Mesothelial cell of epicardium (in vitro differentiated cells): ENCODE data around the gene MYO18A. TPM values are rescaled to one million over a fixed set of nuclear protein-coding genes. Genes with fewer than 3 reads are reported as not detected.
A peak's percentile ranks its signal among the peaks of the same experiment; 100 is the strongest.

Experiments
- DNase-seq, 2 experiments: peaks; one replicate each; pipeline ENCODE4 v3.0.0; 2021; ENCODE audit warnings: low spot score in 2 of 2; ENCODE audit not compliant: unreplicated experiment in 2 of 2
- H3K27ac Mint-ChIP-seq: 2 replicates; pipeline ENCODE4 v1.8.0; 2021; ENCODE audit warnings: mixed read lengths
- H3K27me3 Mint-ChIP-seq: 2 replicates; pipeline ENCODE4 v1.8.0; 2021; ENCODE audit warnings: low read depth, mixed read lengths
- H3K36me3 Mint-ChIP-seq: 2 replicates; pipeline ENCODE4 v1.8.0; 2021; ENCODE audit warnings: mixed read lengths
- H3K4me1 Mint-ChIP-seq: 2 replicates; pipeline ENCODE4 v1.8.0; 2021; ENCODE audit warnings: mixed read lengths
- H3K4me3 Mint-ChIP-seq: 2 replicates; pipeline ENCODE4 v1.8.0; 2021; ENCODE audit warnings: mild to moderate bottlenecking, moderate library complexity, mixed read lengths
- H3K9me3 Mint-ChIP-seq: 2 replicates; pipeline ENCODE4 v1.8.0; 2021; ENCODE audit warnings: mixed read lengths
- total RNA-seq: library from RNA; stranded (reverse); gene quantifications from 3 replicates; pipeline ENCODE4 v1.2.1, GENCODE V29; 2021
- TF ChIP-seq, protein P1 (sequence below): fragments of 200-600 bp; sonication (generic); IDR thresholded peaks from one replicate; pipeline ENCODE4 v1.5.0; 2021; ENCODE audit warnings: antibody characterized with exemption; ENCODE audit not compliant: unreplicated experiment

MYO18A gene
- total RNA-seq, 1 donor from 2014 or later, result 58.4 TPM

DNA sequence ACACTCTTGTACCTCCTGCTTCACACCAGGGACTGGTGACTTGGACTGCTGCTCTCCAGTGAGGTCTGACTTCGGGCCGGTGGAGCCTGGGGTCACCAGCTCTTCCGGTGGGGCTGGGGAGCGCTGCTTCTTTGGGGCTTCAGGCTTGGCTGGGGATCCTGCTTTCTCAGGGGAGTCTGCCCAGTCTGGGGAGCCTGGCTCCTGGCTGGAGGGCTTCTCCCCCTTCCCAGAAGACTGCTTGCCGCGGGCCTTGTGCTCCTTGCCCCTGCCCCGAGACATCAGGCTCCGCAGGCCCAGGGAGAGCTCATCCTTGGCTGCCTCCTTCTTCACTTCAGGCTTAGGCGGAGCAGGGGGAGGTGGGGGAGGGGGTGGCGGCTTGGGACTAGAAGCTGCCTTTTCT, 52.4 kb downstream of the MYO18A start:
- DNase-seq, result no peak
- H3K36me3 Mint-ChIP-seq, result no peaks in the 10 kb centered on the region
- H3K9me3 Mint-ChIP-seq, result no peaks in the 10 kb centered on the region
- no peak overlapping the region for H3K27ac Mint-ChIP-seq
- no peak overlapping the region for H3K4me3 Mint-ChIP-seq
- no peaks in the 10 kb centered on the region for H3K27me3 Mint-ChIP-seq
- TF ChIP-seq, protein P1, sequence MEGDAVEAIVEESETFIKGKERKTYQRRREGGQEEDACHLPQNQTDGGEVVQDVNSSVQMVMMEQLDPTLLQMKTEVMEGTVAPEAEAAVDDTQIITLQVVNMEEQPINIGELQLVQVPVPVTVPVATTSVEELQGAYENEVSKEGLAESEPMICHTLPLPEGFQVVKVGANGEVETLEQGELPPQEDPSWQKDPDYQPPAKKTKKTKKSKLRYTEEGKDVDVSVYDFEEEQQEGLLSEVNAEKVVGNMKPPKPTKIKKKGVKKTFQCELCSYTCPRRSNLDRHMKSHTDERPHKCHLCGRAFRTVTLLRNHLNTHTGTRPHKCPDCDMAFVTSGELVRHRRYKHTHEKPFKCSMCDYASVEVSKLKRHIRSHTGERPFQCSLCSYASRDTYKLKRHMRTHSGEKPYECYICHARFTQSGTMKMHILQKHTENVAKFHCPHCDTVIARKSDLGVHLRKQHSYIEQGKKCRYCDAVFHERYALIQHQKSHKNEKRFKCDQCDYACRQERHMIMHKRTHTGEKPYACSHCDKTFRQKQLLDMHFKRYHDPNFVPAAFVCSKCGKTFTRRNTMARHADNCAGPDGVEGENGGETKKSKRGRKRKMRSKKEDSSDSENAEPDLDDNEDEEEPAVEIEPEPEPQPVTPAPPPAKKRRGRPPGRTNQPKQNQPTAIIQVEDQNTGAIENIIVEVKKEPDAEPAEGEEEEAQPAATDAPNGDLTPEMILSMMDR, result no peak
- peaks cover 5% of the 10 kb centered on the region for H3K4me1 Mint-ChIP-seq

DNA sequence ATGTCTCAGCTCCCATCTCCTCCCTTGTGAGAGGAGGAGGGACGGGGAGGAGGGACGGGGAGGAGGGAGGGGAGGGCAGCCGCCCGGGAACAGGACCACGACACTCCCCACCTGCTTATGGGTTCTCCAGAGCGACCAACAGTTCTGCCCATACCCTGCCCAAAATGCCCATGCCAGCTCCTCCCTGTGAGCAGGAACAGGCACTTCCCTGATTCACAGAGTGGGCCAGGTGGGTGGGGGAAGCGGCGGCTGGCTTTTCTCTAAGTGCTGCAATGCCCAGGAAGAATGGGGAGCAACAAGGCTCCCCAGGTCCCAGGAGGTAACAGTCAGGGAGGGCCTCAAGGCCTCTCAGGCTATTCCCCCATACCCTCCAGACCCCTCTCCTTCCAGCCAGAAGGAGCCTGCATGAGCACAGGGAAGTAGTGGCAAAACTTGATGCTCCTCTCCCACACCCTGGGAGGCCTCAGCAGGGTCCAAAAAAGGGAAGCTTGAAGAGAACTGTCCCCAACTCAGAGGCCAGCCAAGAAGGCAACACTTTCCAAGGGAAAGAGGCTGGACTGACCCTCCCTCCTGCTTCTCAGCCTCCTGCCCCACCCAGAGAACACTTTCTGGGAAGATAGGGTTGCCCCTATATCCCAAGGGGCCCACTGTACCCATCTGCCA, 53.8 kb downstream of the MYO18A start:
- Mint-ChIP-seq H3K27me3 (no peaks in the 10 kb centered on the region), H3K9me3 (no peaks in the 10 kb centered on the region), H3K4me3 (no peak overlapping the region), H3K4me1 (no peaks in the 10 kb centered on the region), H3K36me3 (no peaks in the 10 kb centered on the region), H3K27ac (no peak overlapping the region)
- no peak for DNase-seq
- TF ChIP-seq, protein P1, result no peak

DNA sequence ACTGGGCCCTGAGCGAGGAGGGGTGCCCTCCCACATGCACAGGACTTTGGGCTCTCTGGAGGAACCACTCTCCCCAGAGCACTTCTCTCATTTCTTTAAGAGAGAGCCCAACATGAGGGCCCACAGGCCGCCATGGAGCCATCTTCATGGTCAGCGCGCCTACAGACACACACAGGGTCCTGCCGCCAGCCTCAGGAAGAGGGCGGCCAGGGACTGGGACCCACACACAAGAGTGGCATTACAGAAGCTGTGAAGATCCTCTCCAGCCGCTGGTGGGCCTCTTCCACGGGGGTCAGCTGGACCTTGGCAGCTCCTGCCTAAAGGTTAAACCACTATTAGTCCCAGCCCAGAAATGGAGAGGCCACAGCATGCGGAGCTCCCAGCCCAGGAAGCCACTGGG, 54.5 kb downstream of the MYO18A start:
- no peak for DNase-seq
- Mint-ChIP-seq H3K4me3 (no peak overlapping the region), H3K27me3 (no peaks in the 10 kb centered on the region), H3K4me1 (no peaks in the 10 kb centered on the region), H3K27ac (no peak overlapping the region), H3K9me3 (no peaks in the 10 kb centered on the region), H3K36me3 (no peaks in the 10 kb centered on the region)
- TF ChIP-seq, protein P1, result no peak

DNA sequence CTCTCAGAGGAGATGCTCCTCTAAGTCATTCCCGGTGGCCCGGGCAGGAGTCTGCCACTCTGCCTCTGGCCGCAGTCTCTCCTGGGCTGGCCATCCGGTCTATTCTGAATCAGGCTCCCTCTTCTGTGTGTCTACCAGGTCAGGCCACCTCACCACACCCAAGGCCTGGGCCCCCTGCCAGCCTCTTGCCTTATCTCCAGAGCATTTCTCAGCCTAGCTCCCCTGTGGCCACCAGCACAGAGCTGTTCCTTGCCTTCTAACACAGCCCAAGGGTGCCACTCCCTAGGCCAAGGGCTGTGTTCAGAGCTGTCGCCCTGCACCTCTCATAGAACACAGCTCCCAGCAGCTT, 55.3 kb downstream of the MYO18A start:
- DNase-seq, result no peak
- Mint-ChIP-seq H3K4me3 (no peak overlapping the region), H3K27ac (no peak overlapping the region), H3K9me3 (no peaks in the 10 kb centered on the region), H3K27me3 (no peaks in the 10 kb centered on the region), H3K4me1 (no peaks in the 10 kb centered on the region), H3K36me3 (no peaks in the 10 kb centered on the region)
- TF ChIP-seq, protein P1, result no peak

DNA sequence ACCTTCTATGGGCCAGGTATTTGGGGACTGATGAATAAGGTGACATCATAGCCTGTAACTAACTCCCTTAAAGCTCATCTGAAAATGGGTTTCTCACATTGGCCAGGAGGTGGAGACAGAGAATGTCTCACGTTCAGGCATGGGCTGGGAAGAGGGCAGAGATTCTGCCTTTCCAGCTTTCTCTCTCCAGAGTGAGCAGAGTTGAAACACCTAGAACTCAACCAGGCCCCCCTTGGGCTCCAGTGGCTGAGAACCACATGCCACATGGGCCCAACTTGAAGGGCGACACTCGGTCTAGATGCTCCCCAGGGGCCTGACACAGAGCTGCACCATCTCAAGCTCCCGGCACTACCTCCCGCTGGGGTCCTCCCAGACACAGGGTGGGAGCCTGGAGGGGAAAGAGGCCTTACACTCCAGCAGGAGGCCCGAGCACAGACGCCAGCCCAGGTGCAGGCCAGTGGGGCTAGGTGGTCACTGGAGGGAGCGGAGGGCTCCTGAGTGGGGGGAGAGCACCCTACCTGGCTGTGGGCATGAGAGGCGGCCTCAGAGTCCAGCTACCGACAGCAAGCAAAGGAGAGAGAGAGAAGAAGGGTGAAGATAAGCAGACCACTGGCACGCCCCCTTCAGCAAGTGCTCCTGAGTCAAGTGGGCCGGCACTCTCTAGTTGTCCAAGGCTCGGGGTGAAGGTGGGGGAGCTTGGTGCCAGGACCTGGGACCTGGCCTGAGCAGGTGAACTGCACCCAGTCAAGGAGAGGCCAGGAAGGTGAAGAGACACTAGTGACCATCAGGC, 55.9 kb downstream of the MYO18A start:
- no peak for DNase-seq
- Mint-ChIP-seq H3K9me3 (no peaks in the 10 kb centered on the region), H3K27ac (peak overlapping the region; percentile 43), H3K4me3 (no peak overlapping the region), H3K27me3 (no peaks in the 10 kb centered on the region), H3K36me3 (no peaks in the 10 kb centered on the region), H3K4me1 (no peaks in the 10 kb centered on the region)
- TF ChIP-seq, protein P1, result peak; percentile 36
